SKM-1 treated with dmso at 0.1 percent for 144 hours (cell line): ENCODE results near the gene KMT2E.

Experiments
- DNase-seq: peaks from one replicate; lab custom pipeline; 2025; ENCODE audit not compliant: unreplicated experiment; lab: John Stamatoyannopoulos, UW

The KMT2E gene

DNA sequence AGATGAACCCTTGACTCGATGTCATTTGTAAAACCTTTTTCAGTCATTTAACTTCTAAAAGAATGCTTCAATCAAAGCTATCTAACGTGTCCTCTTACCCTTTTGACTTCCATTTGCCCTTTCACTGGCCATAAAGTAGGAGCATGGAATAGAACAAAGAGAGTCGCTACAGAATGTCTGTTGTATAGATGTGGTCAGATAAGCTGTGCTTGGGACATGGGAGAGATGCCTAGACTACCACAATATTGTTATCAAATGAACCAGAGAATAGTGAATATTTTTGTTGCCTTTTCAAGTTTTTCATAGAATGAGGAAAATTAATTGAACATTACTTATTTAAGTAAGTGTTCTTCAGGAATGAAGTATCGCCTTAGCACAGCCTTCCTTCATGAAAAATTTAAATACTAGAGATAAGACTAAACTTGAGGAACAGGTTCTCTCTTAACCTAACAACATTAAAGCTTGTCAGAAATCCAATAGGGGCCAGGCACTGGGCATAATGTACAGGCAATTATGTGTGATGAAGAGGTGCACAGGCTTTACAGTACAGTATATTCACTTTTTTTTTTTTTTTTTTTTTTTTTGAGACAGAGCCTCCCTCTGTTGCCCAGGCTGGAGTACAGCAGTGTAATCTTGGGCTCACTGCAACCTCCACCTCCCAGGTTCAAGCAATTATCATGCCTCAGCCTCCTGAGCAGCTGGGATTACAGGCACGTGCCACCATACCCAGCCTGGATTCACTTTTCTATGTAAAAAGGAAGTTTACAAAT, 7.5 kb upstream of the KMT2E start:
- DNase-seq, result no peak

DNA sequence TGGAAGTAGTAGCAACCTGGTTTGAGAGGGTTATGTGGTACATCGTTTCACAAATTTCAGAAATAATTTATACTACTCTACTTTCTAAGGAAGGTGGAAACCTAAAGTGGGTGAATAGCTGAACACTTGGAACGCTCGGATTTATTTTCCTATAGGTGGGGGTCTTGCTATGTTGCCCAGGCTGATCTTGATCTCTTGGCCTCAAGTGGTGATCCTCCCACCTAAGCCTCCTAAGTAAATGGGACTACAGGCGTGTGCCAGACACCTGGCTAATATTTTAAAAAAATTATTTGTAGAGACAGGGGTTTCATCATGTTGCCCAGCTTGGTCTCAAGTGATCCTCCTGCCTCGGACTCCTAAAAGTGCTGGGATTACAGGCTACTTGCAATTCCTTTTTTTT, 6.7 kb upstream of the KMT2E start:
- DNase-seq, result no peak

DNA sequence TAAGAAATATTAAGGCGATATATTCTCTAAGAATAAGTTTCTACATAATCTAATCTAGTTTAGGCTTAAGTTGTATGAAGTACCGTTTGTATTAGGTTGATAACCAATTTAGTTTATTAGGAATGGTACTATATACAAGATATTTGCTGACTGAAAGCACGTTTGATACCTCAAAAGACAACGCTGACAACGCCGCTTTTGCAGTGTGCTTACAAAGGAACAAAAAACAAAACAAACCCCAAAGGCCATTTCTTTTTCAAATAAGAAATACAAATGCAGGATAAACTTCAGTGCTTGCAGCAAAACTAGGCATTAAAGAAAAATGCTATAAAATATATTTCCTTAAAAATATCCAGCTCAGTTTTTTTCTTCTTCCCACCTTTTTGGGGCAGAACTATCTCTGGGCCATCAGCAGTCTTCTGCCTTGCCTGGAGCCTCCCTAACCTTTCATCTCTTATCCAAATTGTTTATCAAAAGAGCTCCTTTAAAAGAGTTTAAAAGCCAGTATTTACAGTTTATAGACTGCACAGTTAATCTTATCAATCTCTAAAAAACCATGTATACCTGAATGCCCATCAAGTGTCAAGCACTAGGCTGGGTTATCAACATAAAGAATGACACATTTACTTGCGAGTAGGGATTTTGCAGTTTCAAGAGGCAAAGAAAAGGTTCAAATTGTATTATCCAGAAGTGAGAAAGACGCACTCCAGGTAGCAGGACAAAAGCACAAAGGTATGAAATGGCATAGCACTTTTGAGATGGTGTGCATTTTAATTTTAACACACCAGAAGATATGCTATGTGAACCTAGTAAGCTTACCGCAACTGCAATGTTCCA, 4.1 kb upstream of the KMT2E start:
- DNase-seq, result no peak

DNA sequence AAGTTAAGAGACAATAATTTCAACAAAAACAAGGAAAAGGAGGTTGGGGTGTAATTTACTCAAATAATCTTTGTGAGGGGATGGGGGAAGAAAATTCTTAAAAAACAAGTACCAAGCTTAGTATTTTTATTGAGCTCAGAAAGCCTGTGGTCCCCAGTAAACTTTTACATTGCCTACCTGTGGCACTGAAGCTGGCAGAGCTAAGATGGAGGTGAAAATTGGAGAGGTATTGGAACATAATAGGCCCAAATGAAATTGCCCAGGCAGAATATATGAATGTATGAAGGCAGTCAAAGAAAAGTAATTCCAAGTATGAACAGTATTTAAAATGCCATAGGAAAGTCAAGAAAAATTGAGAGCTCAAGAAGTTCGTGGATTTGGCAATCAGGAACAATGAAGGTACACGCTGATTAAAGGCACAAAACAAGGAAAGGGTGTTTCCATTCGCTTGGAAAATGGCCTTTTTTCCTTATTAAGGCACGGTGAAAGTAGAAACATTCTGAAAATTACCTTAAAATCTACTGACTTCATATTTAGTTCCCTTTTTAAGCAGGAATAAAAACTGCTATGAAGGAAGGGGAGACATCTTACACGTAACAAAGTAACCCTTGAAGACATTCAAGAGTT, 3.4 kb upstream of the KMT2E start:
- DNase-seq, result no peak

DNA sequence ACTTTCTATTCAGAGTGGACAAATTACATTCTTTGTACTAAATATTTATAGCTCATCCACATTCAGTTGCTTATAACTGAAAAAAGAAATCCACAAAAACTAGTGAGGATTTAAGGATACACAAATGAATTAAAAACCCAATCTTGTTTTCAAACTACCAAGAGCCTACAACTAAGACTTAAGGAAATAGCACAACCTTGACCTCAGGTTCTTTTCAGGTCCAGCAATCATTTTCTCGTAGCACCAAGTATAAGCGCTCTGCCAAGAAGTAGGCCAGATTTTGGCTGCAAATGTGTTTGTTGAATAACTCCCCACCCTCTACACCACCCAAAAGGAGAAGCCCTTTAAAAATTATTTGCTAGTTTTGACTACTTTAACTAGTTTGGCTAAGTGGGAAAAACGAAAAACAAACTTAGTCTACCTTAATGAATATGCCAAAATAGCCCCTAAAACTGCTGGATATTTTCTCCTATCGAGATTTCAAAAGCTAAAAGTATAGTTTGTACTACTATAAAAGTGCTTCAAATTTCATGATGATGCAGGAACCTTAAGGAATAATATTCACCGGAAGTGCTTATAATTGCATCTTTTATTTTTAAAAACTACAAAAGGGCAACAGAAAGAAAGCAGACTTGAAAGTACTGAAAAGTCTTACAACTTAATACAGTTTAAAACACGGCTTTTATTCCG, 2.7 kb upstream of the KMT2E start:
- no peak for DNase-seq

DNA sequence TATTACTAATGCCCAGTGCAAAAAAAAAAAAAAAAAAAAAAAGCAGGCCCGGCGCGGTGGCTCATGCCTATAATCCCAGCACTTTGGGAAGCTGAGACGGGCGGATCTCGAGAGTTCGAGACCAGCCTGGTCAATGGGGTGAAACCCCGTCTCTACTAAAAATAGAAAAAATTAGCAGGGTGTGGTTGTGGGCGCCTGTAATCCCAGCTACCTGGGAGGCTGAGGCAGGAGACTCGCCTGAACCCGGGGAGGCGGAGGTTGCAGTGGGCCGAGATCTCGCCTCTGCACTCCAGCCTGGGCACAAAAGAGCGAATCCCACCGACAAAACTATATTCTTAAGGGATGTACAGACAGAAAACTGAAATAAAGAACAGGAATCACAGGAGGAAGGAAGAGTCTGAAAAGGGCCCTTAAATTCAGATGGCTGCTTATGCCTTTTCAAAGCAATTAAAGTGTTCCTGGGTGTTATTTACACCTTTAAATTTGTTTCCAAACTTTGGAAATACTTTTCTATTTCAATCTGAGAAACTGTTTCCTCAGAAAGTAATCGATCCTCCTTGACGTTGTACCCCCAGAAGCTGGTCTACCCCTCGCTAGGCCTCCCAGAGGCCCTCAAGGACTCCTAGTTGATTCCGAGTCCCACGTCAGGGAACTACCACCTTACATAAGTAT, 2.0 kb upstream of the KMT2E start:
- no peak for DNase-seq

DNA sequence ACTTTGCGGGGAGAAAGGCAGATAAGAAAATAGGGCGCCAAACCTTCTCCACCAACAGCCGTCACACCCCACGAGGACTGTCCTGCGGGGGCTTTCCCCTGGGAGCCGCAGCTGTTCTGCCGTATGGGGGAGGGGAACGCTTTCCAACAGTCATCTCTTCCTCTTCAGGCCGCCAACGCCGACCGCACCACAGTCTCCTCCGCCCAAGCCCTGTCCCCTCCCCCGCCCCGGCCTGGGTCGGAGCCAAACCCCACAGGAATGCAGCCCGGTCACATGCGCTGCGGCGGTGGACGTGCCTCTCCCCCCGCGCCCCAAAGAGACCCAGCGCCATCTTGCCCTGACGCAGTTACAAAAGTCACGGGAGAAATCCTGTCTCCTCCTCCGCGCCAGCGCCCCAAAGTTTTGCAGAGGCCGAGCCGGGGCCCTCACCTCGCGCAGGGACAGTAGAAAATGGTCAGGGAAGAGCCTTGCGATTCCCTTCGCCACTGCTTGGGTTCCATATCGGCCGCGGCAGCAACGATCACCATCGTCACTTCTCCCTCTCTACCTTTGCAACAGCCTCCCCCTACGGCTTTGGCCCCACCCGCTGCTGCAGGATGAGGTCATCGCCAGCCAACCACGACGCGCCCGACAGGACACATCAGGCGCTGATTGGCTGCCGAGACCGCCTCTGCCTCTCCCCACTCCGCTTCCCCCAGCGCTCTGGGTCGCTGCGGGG, 1.3 kb upstream of the KMT2E start:
- peak; percentile 96 for DNase-seq

DNA sequence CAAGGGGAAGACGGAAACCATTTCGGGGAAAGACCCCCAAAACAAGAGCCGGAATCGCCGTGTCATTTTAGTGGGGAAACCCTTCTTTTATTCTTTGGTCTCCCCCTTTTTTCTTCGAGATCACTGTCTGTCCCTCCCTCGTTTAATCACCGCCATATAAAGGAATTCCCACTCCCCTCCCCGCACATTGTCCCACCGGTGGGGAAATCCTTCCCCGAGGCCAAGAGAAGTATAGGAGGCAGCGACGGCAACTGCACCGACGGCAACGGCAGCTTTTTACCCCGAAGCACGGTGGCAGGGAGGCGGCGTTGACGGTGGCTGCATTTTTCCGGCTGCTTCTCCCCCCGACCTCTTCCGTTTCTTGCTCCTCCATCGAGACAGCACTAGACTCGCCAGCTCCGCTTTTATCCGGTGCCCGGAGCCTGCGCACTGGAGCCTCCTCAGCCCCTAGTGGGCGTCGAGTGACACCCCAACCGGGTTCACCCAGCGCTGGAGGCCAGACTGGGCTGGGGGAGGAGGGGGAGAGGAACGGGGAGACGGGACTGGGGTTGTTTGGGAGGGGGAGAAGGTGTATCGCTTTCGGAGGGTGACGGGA, 687 bp upstream of the KMT2E start:
- DNase-seq, result peak; percentile 77

DNA sequence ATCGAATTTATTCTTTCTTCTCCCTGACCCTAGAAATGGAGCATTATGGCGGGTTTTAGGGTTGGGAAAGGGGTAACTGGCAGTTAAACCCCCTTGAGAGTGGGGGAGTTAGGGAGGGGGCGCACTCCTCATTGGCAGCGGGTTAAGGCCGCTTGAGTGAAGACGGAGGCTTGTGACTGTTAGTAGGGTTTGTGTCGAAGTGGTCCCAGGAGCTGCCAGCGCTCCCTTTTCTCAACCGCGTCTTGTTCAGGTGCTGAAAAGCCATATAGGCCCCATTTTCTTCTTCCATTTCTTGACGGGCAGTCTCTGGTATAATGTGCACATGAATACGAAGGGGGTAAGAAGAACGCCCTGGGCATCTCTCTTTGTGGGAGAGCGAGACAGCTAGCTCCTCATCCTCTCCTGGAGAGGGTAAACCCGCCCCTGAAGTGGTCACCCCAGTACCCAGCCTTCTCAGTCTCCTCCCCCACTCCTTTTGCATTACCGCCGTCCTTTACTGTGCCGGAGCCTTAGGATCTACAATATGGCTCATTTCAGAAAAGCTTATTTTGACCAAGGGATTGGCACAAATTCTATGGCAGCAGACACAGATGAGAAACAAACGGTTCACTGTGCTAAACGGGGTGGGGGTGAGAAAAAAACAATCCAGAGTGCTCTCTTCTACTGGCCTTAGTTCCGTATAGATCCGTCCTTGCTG, 836 bp downstream of the KMT2E start:
- peak; percentile 50 for DNase-seq

DNA sequence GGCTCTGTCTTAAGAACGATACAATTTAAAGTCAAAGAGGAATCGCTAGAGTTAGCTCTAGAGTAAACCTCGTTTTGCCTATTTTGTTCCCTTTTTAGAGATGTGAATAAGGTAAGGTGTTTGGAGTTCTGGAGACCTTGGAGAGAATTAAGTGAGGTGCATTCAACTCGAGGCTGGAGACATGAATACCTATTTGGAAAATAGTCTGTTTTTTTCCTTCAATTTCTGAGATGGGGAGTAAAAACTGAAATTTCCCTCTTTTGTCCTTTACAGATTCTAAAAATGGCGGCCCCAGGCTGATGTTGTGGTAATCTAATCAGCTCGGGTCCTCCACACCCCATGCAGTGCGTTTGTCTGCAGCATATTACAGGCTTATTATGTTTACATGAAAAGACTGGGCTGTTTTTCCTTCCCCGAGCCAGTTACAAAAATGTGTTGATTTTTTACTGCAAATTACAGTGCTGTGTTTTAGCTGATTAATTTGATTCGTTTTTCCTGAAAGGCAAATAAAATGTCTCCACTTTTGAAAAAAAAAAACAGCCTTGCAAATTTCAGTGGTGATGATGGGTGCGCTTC, 1.5 kb downstream of the KMT2E start:
- no peak for DNase-seq

DNA sequence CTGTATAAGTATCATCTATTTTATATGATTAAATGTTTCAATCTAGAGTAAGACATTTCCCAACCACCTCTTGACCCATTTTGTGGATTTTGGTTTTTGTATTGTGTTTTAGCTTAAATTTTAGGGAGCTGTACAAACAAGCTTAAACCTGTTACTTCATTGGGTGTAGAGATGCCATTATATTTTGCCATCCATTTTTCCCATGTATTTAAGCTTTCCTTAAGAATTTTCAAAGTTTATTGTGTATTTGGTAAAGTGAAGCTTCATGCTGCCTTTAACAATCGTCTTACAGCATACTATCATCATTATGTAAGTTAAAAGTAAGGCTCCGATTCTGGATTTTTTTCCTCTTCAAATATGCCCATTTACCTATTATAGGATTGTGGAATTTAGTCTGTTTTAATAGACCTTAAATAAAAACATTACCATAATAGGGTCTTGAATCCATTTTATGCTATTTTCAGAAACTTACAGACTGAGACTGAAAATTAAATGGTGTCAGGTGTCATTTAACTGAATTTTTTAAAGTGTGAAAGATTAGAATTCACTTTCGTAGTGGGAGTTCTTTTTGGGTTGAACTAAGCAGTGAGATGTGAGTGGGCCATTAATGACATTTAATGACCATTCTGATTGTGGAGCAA, 2.2 kb downstream of the KMT2E start:
- DNase-seq, result no peak

DNA sequence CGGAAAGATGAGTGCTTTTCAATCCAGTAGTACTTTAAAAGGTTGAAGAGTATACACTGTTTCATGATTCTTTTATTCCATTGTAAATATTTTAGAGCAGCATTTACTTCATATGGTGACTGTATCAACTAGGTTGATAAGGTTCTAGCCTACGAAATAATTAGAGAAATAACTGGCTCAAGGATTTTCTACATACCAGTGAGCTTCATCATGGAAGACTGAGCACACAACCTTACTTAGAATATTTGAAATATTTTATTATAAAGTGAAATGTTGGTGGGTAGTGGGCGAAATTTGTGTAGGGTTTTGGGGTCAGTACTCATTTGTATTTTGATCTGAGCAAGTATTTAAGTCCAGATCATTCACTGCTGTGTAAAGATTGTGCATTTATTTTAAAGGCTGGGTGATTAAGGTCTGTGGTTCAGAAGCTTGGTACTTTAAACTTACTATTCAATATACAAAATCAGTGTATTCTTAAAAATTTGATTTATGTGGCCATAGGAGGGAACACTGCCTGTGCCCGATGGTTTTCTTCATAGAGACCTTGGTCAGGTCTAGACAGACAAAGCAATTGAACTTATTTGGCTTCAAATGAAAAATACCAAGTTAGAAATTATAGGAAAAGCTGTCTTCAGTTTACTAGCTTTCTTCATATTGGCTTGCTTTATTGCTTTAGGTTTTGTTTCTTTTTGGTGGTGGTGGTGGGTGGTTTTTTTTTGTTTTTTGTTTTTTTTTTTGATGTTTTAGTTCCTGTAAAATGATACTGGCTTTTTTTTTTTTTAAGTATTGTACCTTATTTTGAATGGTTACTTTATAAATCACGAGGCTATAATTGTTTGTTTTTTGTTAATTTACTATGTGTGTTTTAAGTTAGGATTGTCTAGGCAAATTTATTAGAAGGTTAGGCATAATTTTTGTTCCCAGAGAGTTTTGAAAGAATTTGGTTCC, 3.0 kb downstream of the KMT2E start:
- DNase-seq, result no peak

DNA sequence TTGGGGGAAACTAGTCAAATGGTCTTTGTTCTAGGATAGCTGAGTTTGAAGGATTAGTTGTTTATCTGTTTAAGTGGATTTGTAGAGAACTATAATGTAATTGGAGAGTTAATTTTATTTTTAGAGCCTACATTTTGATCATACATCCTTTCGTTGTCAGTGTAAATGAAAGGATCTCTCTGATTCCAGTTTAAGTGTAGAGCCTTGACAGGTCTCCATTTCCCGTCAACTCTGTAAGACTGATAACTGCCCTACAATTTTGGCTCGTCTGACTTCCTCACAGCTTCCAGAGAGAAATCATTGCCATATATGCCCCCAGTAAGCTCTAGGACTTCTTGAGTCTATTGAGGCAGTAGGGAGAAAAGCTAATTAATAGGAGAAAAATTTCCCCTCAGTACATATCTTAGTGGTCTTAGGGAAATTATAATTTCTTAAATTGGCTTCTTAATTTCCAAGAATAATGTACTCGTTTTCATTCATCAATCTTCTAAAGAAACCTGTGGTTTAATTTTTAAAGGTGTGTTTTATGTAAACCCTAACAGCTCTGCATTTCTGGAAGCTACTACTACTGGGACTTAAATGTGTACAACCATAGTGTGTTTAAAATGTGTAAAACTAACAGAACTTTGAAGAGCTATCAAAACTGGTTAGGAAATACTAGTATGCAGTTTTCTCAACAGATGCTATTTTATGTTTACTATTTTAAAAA, 3.8 kb downstream of the KMT2E start:
- no peak for DNase-seq

DNA sequence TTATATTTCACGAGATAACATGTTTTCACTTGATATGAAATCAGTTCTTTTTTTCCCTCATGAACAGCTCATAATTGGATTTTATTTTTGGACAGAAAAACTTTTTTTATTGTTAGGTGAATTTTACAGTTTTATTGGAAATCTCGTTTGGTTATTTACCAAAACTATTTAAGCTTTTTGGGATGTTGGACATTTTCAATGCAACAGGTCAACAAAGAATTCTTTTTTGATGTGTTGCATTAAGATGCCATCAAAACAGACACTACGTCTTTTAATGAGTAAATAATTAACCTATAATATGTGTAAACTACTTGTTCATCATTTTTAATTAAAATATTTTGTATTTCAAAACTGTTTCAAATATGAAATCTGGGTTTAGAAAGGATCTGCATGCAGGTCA, 5.3 kb downstream of the KMT2E start:
- DNase-seq, result no peak

DNA sequence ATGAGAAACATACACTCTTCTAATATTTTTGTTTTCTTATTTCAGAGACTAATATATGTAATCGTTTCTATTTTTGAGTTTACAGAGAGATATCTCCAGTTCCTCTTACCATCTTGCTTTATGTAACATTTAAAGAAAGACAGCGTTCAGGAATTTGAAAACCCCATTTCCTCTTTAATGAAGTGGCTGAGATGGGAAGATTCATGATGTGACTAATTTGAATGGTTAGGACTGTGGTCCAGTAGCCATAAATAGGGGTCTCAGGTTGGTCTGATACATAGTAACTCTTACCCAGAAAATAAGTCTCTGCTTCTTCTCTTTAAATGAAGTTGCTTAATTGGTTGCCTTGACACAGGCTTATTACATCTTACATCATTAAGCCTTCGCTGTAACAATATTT, 6.9 kb downstream of the KMT2E start:
- peak; percentile 38 for DNase-seq

DNA sequence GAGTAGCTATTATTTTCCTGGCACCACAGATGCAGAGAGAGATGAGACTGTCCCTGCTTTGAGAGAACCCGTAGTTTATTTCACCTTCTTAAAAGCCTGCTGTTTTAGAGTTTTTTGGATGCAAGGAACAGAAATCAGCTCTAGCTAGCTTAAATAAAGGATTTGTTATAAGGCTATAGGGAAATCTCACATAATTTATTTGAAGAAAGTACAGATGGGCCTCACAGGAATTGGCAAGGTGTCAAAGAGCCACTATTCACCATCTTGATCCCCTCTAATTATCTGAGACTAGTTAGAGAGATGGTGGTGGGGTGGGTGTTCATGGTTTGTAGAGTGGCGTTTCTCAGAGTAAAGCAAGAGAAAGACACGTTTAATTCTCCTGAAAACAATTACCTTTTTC, 7.3 kb downstream of the KMT2E start:
- DNase-seq, result no peak

DNA sequence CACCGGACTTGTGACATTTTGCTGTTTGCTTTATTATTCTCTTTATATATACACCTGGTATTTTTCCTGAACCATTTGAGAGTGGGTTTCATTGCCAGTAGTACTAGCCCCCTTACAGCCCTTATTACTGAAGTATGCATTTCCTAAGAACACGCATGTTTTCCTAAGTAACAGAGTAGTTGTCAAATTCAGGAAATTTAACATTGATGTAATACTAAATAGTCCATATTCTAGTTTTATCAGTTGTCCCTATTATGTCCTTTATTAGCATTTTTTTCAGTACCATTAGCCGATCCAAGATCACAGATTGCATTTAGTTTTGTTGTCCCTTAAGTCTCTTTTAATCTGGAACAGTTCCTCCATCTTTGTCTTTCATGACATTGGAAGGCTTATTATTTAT, 8.0 kb downstream of the KMT2E start:
- DNase-seq, result no peak
